HCT116 (cell line): ENCODE data around the gene FOXD1.

Experiments
- EGR1 ChIP-seq: IDR thresholded peaks from 2 replicates; pipeline ENCODE4 v1.6.1; 2012; ENCODE audit warnings: low read depth
- ELF1 ChIP-seq: IDR thresholded peaks from 2 replicates; pipeline ENCODE4 v1.6.1; 2012; ENCODE audit warnings: low read depth, borderline replicate concordance
- EZH2 ChIP-seq: fragments of 200-600 bp; sonication (generic); IDR thresholded peaks from 2 replicates; pipeline ENCODE4 v1.6.1; 2017; ENCODE audit warnings: antibody characterized with exemption, mixed run types
- EZH2phosphoT487 ChIP-seq: fragments of 200-600 bp; IDR thresholded peaks from 2 replicates; pipeline ENCODE4 v1.6.1; 2018; ENCODE audit warnings: antibody characterized with exemption, borderline replicate concordance
- FOSL1 ChIP-seq: IDR thresholded peaks from 2 replicates; pipeline ENCODE4 v1.6.1; 2012; ENCODE audit warnings: low read depth
- POLR2A ChIP-seq: IDR thresholded peaks from 2 replicates; pipeline ENCODE4 v1.7.0; 2011; ENCODE audit warnings: borderline replicate concordance; ENCODE audit not compliant: insufficient read depth, insufficient read length; ENCODE audit errors: extremely low read depth
- SIN3A ChIP-seq: IDR thresholded peaks from 2 replicates; pipeline ENCODE4 v1.6.1; 2012; ENCODE audit warnings: low read depth
- SP1 ChIP-seq: IDR thresholded peaks from 2 replicates; pipeline ENCODE4 v1.6.1; 2012; ENCODE audit warnings: low read depth
- YY1 ChIP-seq: IDR thresholded peaks from 2 replicates; pipeline ENCODE4 v1.6.1; 2011; ENCODE audit warnings: low read length, low read depth, moderate library complexity, mild to moderate bottlenecking; ENCODE audit not compliant: insufficient replicate concordance; ENCODE audit errors: extremely low read depth
- TF ChIP-seq, protein P1 (sequence below), 3 experiments: fragments of 200-600 bp in 1 of 3; sonication (generic) in 1 of 3; IDR thresholded peaks in 2 of 3; conservative IDR thresholded peaks in 1 of 3; 2 replicates each; pipeline ENCODE4 v1.5.1; 2012 to 2017; ENCODE audit warnings: low read depth in 2 of 3, low read length in 2 of 3, antibody characterized with exemption in 1 of 3, borderline replicate concordance in 1 of 3, control low read depth in 1 of 3, mild to moderate bottlenecking in 1 of 3, mixed read lengths in 1 of 3, mixed run types in 1 of 3, moderate library complexity in 1 of 3; ENCODE audit not compliant: insufficient read depth in 1 of 3
- TF ChIP-seq, protein P2 (sequence below): IDR thresholded peaks from 2 replicates; pipeline ENCODE4 v1.6.1; 2012
- TF ChIP-seq, protein P3 (sequence below): IDR thresholded peaks from 2 replicates; pipeline ENCODE4 v1.6.1; 2011; ENCODE audit warnings: mild to moderate bottlenecking, low read length, moderate library complexity; ENCODE audit not compliant: insufficient replicate concordance; ENCODE audit errors: extremely low read depth

DNA sequence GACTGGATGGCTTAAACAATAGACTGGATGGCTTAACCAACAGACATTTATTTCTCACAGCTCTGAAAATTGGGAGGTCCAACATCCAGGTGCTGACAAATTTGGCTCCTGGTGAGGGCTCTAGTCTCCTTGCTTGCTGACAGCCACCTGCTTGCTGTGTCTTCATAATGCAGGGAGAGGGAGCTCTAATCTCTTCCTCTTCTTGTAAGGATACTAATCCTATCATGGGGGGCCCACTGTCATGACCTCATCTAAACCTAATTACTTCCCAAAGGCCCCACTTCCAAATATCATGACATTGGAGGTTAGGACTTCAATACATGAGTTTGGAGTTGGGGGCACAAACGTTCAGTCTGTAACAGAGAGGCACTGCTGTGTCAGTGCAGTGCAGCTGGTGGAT is 26.4 kb downstream of the FOXD1 start:
- TF ChIP-seq, protein P1, sequence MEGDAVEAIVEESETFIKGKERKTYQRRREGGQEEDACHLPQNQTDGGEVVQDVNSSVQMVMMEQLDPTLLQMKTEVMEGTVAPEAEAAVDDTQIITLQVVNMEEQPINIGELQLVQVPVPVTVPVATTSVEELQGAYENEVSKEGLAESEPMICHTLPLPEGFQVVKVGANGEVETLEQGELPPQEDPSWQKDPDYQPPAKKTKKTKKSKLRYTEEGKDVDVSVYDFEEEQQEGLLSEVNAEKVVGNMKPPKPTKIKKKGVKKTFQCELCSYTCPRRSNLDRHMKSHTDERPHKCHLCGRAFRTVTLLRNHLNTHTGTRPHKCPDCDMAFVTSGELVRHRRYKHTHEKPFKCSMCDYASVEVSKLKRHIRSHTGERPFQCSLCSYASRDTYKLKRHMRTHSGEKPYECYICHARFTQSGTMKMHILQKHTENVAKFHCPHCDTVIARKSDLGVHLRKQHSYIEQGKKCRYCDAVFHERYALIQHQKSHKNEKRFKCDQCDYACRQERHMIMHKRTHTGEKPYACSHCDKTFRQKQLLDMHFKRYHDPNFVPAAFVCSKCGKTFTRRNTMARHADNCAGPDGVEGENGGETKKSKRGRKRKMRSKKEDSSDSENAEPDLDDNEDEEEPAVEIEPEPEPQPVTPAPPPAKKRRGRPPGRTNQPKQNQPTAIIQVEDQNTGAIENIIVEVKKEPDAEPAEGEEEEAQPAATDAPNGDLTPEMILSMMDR (IDR thresholded peaks at IDR 0.05 in 2 of 3, conservative IDR thresholded peaks at IDR 0.05 in 1 of 3; ENCODE audit: borderline replicate concordance in 1 of 3, insufficient read depth in 1 of 3, low read depth in 2 of 3, low read length in 2 of 3) = peak in 2 of 3 experiments; percentile 11 to 13; a peak in 1 of 6 replicates
- TF ChIP-seq EZH2phosphoT487 (no peak), EZH2 (no peak), POLR2A (no peak), SP1 (no peak), EGR1 (no peak), SIN3A (no peak), YY1 (no peak), FOSL1 (no peak), ELF1 (no peak)
- TF ChIP-seq, protein P2, sequence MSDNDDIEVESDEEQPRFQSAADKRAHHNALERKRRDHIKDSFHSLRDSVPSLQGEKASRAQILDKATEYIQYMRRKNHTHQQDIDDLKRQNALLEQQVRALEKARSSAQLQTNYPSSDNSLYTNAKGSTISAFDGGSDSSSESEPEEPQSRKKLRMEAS = no peak
- TF ChIP-seq, protein P3, sequence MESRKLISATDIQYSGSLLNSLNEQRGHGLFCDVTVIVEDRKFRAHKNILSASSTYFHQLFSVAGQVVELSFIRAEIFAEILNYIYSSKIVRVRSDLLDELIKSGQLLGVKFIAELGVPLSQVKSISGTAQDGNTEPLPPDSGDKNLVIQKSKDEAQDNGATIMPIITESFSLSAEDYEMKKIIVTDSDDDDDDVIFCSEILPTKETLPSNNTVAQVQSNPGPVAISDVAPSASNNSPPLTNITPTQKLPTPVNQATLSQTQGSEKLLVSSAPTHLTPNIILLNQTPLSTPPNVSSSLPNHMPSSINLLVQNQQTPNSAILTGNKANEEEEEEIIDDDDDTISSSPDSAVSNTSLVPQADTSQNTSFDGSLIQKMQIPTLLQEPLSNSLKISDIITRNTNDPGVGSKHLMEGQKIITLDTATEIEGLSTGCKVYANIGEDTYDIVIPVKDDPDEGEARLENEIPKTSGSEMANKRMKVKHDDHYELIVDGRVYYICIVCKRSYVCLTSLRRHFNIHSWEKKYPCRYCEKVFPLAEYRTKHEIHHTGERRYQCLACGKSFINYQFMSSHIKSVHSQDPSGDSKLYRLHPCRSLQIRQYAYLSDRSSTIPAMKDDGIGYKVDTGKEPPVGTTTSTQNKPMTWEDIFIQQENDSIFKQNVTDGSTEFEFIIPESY = no peak
